AG09309 (cell line): ENCODE results near the gene CADPS2.

Source experiments
- DNase-seq: peaks from one replicate; pipeline ENCODE4 v3.0.0-alpha.2; 2010; ENCODE audit warnings: low read depth
- H3K4me3 ChIP-seq: 2 replicates; pipeline ENCODE4 v1.5.1; 2011; ENCODE audit warnings: mild to moderate bottlenecking, low read depth, low read length, moderate library complexity; ENCODE audit not compliant: control insufficient read depth
- CTCF ChIP-seq: IDR thresholded peaks from 2 replicates; pipeline ENCODE4 v1.5.1; 2011; ENCODE audit warnings: mild to moderate bottlenecking, low read depth, low read length, inconsistent platforms; ENCODE audit not compliant: insufficient read depth, control insufficient read depth; ENCODE audit errors: missing control alignments

The CADPS2 gene

GRCh38 chr7:122622682-122623081, 263.6 kb downstream of the CADPS2 start:
- no peak for TF ChIP-seq CTCF
- DNase-seq, result no peak
- H3K4me3 ChIP-seq, result no peak overlapping the region

GRCh38 chr7:122619664-122620063, 266.6 kb downstream of the CADPS2 start:
- TF ChIP-seq CTCF, result no peak
- no peak overlapping the region for H3K4me3 ChIP-seq
- no peak for DNase-seq

GRCh38 chr7:122618585-122619189, 267.6 kb downstream of the CADPS2 start:
- TF ChIP-seq CTCF, result no peak
- DNase-seq, result no peak

GRCh38 chr7:122616951-122617350, 269.3 kb downstream of the CADPS2 start:
- no peak for DNase-seq
- no peak overlapping the region for H3K4me3 ChIP-seq

More at GRCh38 chr7:122618585-122619189, 267.6 kb downstream of the CADPS2 start:
- H3K4me3 ChIP-seq, result no peak overlapping the region

GRCh38 chr7:122605929-122606328, 280.3 kb downstream of the CADPS2 start:
- no peak for DNase-seq
- no peak for TF ChIP-seq CTCF
- H3K4me3 ChIP-seq, result no peak overlapping the region

More at GRCh38 chr7:122616951-122617350, 269.3 kb downstream of the CADPS2 start:
- TF ChIP-seq CTCF, result no peak

- H3K4me3 ChIP-seq, result no peak overlapping the region
- no peak for DNase-seq
- no peak for TF ChIP-seq CTCF
Observed at GRCh38 chr7:122604251-122604650, 282.0 kb downstream of the CADPS2 start.
